NCI-H226 (cell line): ENCODE results near the gene ZNF212.
"Not testable (repeated sequence)": the region's sequence is repeated elsewhere in the genome, so short reads cannot be mapped to it uniquely, and the experiment has no call there.

Experiments used
- DNase-seq: peaks from one replicate; pipeline ENCODE4 v3.0.0-alpha.2; 2015

Gene ZNF212

GRCh38 chr7:149255174-149255573 is 15.7 kb downstream of the ZNF212 start:
- no peak for DNase-seq

DNA sequence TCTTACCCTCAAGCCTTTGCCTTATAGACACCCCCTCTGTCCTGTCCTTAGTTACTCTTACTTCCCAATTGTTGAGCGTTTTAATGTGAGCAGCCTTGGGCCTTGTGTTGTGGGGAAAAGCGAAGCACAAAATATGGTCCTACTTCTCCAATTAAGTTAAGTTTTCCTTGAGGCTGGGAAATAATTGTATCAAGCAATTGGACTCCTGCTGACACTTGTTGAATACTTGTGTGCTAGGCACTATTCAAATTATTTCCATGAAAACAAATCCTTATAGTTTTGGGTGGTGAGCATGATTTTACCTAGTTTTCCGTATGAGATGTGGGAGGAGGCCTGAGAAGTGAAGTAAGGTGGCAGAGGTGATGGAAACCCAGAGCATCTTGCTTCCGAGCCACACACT is 17.1 kb downstream of the ZNF212 start:
- DNase-seq, result no peak

- no peak for DNase-seq
Measured at GRCh38 chr7:149257146-149257545, 17.7 kb downstream of the ZNF212 start.

DNA sequence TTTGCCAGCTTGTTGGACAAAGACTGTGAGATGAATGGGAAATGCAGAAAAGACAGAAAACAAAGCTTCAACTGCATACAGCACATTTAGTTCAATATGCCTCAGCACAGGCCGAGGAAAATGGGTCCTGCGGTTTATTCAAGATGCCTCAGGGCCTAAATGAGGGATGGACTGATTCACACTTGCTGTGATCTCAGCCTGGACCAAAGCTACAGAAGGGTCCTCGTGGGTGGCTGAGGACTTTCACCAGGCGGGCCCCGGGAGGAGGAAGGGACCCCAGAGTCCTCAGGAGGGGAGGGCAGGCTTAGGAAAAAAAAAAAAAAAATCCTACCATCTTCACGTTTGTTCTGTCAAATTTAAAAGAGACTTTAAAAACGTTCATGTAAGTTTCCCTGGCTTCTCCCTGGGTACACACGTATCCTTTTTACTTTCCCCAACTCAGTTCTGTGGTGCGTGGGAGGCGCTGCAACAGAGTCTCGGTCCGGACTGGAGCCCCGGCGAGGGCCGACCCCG is 21.9 kb downstream of the ZNF212 start:
- peak; percentile 77 for DNase-seq

- DNase-seq, result peak; percentile 85
Measured at GRCh38 chr7:149261829-149262617, 22.6 kb downstream of the ZNF212 start, which contains the start of gene ZNF783. Gene ZNF783 (plus strand): TSS chr7:149262196. CDS start chr7:149262334, 138 bp downstream.

DNA sequence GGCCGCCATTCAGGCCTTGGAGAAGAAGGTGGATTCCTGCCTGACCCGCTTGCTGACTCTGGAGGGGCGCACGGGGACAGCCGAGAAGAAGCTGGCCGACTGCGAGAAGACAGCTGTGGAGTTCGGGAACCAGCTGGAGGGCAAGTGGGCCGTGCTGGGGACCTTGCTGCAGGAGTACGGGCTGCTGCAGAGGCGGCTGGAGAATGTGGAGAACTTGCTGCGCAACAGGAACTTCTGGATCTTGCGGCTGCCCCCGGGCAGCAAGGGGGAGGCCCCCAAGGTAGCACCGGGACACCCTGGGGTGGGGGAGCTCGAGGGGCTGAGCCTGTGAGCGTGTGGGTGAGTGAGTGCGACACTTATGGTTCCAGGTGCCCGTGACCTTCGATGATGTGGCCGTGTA is 27.0 kb downstream of the ZNF212 start:
- DNase-seq, result no peak

- no peak for DNase-seq
Measured at GRCh38 chr7:149267733-149268132, 28.3 kb downstream of the ZNF212 start.

- DNase-seq, result not testable (repeated sequence)
Measured at GRCh38 chr7:149274424-149274823, 35.0 kb downstream of the ZNF212 start.

- DNase-seq, result no peak
Measured at GRCh38 chr7:149277871-149278270, 38.4 kb downstream of the ZNF212 start.

- DNase-seq, result no peak
Measured at GRCh38 chr7:149278396-149278795, 38.9 kb downstream of the ZNF212 start.

DNA sequence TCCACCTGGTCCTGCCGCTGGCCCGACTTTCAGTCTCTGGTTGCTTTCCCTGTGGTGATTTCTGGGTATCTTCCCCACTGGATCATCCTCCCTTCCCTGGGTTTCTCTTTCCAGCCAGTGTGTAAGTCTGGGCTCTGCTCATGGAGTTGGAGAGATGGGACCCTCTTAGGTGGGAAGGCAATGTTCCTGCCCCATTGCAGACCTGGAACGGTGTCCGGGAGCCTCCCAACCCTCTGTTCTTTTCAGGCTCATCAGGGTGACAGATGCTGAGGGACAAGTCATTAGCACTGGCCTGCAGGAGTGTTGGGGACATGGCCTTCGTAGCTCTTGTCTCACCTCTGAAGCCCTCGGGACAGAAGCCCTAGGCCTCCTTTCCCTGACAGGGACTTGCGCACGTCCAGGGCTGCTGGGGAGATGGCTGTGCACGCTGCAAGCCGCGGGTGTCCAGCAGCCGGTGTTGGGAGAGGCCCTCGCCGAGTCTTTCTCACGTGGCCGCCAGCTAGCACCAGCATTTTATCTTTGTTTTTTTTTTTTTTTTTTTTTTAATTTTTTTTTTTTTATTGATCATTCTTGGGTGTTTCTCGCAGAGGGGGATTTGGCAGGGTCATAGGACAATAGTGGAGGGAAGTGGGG is 39.8 kb downstream of the ZNF212 start:
- DNase-seq, result no peak

- DNase-seq, result no peak
Measured at GRCh38 chr7:149280151-149280550, 40.7 kb downstream of the ZNF212 start.

GRCh38 chr7:149280661-149281507 is 41.4 kb downstream of the ZNF212 start:
- no peak for DNase-seq

GRCh38 chr7:149281508-149282330 is 42.3 kb downstream of the ZNF212 start:
- no peak for DNase-seq

DNA sequence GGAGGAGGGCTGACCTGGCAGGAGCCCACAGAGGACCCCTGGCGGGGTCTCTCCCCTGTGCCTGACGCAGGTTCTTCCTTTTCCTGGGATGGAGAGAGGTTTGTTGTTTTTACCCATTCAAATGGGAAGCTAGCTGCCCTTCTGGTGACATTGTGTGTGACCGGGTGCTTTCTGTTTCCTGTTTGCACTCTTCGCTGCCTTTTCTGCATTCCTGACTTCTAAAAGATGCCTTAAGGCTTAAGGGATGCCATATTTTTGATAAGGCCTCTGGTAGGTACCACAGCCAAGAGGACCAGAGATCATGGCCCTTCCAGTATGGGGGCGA is 42.8 kb downstream of the ZNF212 start:
- DNase-seq, result no peak

GRCh38 chr7:149283321-149283720 is 43.9 kb downstream of the ZNF212 start:
- DNase-seq, result no peak

DNA sequence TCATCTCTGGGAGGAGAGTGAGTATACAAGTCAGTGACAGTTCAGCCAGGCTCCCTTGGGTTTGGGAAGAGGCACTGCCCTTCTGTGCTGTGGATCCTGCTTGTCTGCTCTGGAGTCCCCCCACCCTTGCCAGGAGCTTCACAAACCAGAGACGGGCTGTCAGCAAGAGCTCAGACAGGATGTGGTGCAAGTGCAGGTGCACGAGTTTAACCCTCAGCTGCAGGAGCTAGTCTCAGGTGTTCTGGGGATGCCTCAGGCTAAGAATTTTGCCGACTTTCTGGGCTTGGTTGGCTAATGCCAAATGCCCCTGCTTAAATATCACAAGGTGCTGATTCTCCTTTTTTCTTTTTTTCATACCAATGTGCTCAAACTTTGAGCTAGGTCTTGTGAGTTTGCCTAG is 44.9 kb downstream of the ZNF212 start:
- DNase-seq, result no peak

DNA sequence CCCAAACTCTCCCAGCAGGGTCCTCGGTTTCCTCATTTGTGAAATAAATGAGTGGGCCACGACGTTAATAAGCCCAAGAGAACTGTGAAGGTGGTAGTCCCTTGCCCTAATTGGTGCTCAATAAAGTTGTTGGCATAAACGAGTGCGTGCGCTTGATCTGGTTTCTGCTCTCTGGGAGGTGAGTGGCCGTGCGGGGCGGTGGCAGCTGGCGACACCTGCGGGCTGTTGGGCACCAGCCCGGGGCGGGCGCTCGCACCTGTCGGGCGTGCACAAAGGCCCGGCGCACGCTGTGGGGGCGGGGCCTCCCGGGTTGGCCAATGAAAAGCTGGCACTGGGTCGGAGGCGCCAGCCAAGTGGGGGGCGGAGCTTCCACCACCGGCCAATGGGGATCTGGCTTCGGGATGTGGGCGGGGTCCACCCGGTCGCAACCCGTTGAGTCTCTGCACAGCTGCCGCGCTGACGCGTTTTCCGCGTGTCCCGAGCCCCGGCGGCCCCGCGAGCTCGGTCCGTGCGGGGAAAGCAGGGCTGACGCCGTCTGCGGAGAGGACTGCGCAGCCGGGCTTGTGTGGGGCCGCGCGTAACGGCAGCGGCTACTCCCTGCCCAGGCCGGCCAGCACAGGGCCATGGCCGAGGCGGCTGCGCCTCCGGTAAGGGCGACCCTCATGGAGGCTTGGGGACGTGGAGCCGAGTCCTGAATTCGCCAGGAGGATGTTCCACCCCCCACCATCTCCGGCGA is 45.6 kb downstream of the ZNF212 start:
- DNase-seq, result no peak

GRCh38 chr7:149285603-149286002 is 46.2 kb downstream of the ZNF212 start:
- no peak for DNase-seq

DNA sequence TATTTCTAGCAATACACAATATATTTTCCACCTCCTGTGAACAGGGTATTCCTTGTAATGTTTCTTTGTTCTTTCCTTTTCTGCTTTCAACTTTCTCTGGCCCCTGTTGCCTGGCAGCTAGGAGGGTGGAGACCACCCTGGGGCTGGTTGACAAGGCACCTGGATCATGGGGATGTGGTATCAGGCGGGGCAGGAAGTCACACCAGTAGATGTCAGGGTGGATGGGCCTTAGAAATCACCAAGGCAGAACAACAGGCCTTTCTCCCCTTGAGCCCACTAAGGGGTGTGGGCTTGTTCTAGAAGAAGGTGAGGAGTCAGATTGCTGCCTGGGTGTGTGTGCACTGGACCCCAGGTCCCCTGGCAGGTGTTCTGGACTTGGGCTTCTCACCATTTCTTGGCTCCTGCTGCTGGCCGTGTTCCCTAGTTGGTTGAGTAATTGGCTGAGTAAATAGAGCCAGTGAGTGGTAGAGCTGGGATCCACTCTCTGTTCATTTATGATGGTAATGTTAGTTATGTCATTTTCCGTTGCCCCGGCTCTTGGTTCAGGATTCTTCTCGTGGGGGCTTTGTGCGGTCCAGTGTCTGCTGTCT is 47.5 kb downstream of the ZNF212 start:
- DNase-seq, result no peak

DNA sequence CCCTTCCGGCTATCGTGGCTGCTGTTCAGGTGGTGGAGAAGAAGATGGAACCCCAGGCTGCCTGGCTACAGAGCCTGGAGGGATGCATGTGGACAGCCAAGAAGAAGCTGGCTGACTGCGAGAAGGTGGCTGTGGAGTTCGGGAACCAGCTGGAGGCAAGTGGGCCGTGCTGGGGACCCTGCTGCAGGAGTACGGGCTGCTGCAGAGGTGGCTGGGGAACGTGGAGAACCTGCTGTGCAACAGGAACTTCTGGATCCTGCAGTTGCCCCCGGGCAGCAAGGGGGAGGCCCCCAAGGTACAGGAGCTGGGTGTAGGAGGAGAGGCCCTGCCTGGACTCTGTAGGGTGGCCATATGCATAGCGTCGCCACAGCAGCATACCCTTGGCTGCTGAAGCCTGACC is 48.2 kb downstream of the ZNF212 start:
- no peak for DNase-seq
